Stomach (tissue), 4 donors: ENCODE measurements around the gene PCDHA8.

ENCODE experiments used
- EP300 ChIP-seq: sonication (generic); formaldehyde crosslinking; IDR thresholded peaks from one replicate; pipeline ENCODE4 v1.6.1; 2017; ENCODE audit warnings: antibody characterized with exemption
- POLR2A ChIP-seq, 4 donors: fragments of 450-650 bp; IDR thresholded peaks; one replicate each; pipeline ENCODE4 v1.6.1; 2016; ENCODE audit warnings: antibody characterized with exemption in 4 of 4, control low read depth in 2 of 4, mild to moderate bottlenecking in 1 of 4, moderate library complexity in 1 of 4
- POLR2AphosphoS5 ChIP-seq, 3 donors: sonication (generic); formaldehyde crosslinking; IDR thresholded peaks; one replicate each; pipeline ENCODE4 v1.6.1; 2016; ENCODE audit warnings: antibody characterized with exemption in 3 of 3
- TF ChIP-seq, protein P1 (sequence below), 7 experiments: fragments of 450-650 bp in 4 of 7; fragments of 200-600 bp in 3 of 7; sonication (generic) in 3 of 7; IDR thresholded peaks; one replicate each; pipeline ENCODE4 v1.5.1; 2016 to 2019; ENCODE audit warnings: antibody characterized with exemption in 7 of 7, control low read depth in 2 of 7, mild to moderate bottlenecking in 1 of 7

DNA sequence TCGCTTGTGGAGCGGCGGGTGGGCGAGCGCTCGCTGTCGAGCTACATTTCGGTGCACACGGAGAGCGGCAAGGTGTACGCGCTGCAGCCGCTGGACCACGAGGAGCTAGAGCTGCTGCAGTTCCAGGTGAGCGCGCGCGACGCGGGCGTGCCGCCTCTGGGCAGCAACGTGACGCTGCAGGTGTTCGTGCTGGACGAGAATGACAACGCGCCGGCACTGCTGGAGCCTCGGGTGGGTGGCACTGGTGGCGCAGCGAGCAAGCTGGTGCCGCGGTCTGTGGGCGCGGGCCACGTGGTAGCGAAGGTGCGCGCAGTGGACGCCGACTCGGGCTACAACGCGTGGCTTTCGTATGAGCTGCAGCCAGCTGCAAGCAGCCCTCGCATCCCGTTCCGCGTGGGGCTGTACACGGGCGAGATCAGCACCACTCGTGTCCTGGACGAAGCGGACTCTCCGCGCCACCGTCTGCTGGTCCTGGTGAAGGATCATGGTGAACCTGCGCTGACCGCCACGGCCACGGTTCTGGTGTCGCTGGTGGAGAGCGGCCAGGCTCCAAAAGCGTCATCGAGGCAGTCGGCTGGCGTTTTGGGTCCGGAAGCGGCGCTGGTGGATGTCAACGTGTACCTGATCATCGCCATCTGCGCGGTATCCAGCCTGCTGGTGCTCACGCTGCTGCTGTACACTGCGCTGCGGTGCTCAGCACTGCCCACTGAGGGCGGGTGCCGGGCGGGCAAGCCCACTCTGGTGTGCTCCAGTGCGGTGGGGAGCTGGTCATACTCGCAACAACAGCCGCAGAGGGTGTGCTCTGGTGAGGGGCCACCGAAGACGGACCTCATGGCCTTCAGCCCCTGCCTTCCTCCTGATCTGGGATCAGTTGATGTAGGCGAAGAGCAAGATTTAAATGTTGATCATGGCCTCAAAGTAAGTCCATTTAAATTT, 2.1 kb downstream of the PCDHA8 start:
- TF ChIP-seq, protein P1, sequence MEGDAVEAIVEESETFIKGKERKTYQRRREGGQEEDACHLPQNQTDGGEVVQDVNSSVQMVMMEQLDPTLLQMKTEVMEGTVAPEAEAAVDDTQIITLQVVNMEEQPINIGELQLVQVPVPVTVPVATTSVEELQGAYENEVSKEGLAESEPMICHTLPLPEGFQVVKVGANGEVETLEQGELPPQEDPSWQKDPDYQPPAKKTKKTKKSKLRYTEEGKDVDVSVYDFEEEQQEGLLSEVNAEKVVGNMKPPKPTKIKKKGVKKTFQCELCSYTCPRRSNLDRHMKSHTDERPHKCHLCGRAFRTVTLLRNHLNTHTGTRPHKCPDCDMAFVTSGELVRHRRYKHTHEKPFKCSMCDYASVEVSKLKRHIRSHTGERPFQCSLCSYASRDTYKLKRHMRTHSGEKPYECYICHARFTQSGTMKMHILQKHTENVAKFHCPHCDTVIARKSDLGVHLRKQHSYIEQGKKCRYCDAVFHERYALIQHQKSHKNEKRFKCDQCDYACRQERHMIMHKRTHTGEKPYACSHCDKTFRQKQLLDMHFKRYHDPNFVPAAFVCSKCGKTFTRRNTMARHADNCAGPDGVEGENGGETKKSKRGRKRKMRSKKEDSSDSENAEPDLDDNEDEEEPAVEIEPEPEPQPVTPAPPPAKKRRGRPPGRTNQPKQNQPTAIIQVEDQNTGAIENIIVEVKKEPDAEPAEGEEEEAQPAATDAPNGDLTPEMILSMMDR (IDR thresholded peaks at IDR 0.05): no peak
- no peak for TF ChIP-seq POLR2AphosphoS5 (IDR thresholded peaks at IDR 0.05)
- no peak for TF ChIP-seq POLR2A (IDR thresholded peaks at IDR 0.05)
- TF ChIP-seq EP300: no peak
